ENCODE results near the gene ZNF638.

Gene ZNF638

GRCh38 chr2:71332435-71332796 is 834 bp downstream of the ZNF638 start:
- no peak for DNase-seq (ENCODE audit: low read depth, low spot score)

GRCh38 chr2:71333619-71334018 is 2.0 kb downstream of the ZNF638 start:
- no peak for DNase-seq (ENCODE audit: low read depth, low spot score)

GRCh38 chr2:71336384-71336783 is 4.8 kb downstream of the ZNF638 start:
- DNase-seq (ENCODE audit: low read depth, low spot score) = no peak

- DNase-seq (ENCODE audit: low read depth, low spot score) = no peak
Observed at GRCh38 chr2:71336802-71337201, 5.2 kb downstream of the ZNF638 start.

GRCh38 chr2:71337776-71338175 is 6.2 kb downstream of the ZNF638 start:
- no peak for DNase-seq (ENCODE audit: low read depth, low spot score)

GRCh38 chr2:71339685-71340084 is 8.1 kb downstream of the ZNF638 start:
- DNase-seq (ENCODE audit: low read depth, low spot score) = no peak

GRCh38 chr2:71340176-71340575 is 8.6 kb downstream of the ZNF638 start:
- no peak for DNase-seq (ENCODE audit: low read depth, low spot score)

GRCh38 chr2:71341645-71342044 is 10.1 kb downstream of the ZNF638 start:
- no peak for DNase-seq (ENCODE audit: low read depth, low spot score)

- no peak for DNase-seq (ENCODE audit: low read depth, low spot score)
Observed at GRCh38 chr2:71346065-71346464, 14.5 kb downstream of the ZNF638 start.

GRCh38 chr2:71347517-71347916 is 15.9 kb downstream of the ZNF638 start:
- no peak for DNase-seq (ENCODE audit: low read depth, low spot score)

GRCh38 chr2:71348302-71348701 is 16.7 kb downstream of the ZNF638 start:
- no peak for DNase-seq (ENCODE audit: low read depth, low spot score)

- no peak for DNase-seq (ENCODE audit: low read depth, low spot score)
Observed at GRCh38 chr2:71353248-71353647, 21.7 kb downstream of the ZNF638 start.

GRCh38 chr2:71358931-71359671 is 27.5 kb downstream of the ZNF638 start:
- no peak for DNase-seq (ENCODE audit: low read depth, low spot score)

- DNase-seq (ENCODE audit: low read depth, low spot score) = no peak
Observed at GRCh38 chr2:71360434-71360975, 28.9 kb downstream of the ZNF638 start.

GRCh38 chr2:71361631-71362030 is 30.0 kb downstream of the ZNF638 start:
- no peak for DNase-seq (ENCODE audit: low read depth, low spot score)

GRCh38 chr2:71362447-71362846 is 30.9 kb downstream of the ZNF638 start:
- no peak for DNase-seq (ENCODE audit: low read depth, low spot score)

- DNase-seq (ENCODE audit: low read depth, low spot score) = no peak
Observed at GRCh38 chr2:71370015-71370414, 38.4 kb downstream of the ZNF638 start.

- no peak for DNase-seq (ENCODE audit: low read depth, low spot score)
Observed at GRCh38 chr2:71372042-71372441, 40.5 kb downstream of the ZNF638 start.

GRCh38 chr2:71379086-71379485 is 47.5 kb downstream of the ZNF638 start:
- no peak for DNase-seq (ENCODE audit: low read depth, low spot score)

- no peak for DNase-seq (ENCODE audit: low read depth, low spot score)
Observed at GRCh38 chr2:71380665-71381064, 49.1 kb downstream of the ZNF638 start.

- no peak for DNase-seq (ENCODE audit: low read depth, low spot score)
Observed at GRCh38 chr2:71385012-71385411, 53.4 kb downstream of the ZNF638 start.

- DNase-seq (ENCODE audit: low read depth, low spot score) = no peak
Observed at GRCh38 chr2:71388214-71388613, 56.6 kb downstream of the ZNF638 start.

GRCh38 chr2:71389384-71390072 is 57.9 kb downstream of the ZNF638 start:
- no peak for DNase-seq (ENCODE audit: low read depth, low spot score)

Measured in activated CD4-positive, CD25-positive, alpha-beta regulatory T cell treated with anti-CD3 and anti-CD28 coated beads, Interleukin-2, amount 50 U/mL, for 16 hours (primary cell).